HepG2 (cell line): ENCODE results near the gene MYL12B. TPM values are rescaled to one million over a fixed set of nuclear protein-coding genes. Genes with fewer than 3 reads are reported as not detected.

ENCODE experiments used
- AFF4 ChIP-seq: sonication (generic); formaldehyde crosslinking; IDR thresholded peaks from 2 replicates; pipeline ENCODE4 v1.4.0; 2020; ENCODE audit warnings: missing genetic modification reagents
- ELF3 ChIP-seq: IDR thresholded peaks from 2 replicates; pipeline ENCODE4 v1.6.1; 2016; ENCODE audit warnings: missing genetic modification reagents, missing compliant biosample characterization
- FOXA3 ChIP-seq: IDR thresholded peaks from 2 replicates; pipeline ENCODE4 v1.6.1; 2016; ENCODE audit warnings: missing genetic modification reagents, missing compliant biosample characterization
- POLR2A ChIP-seq, 2 experiments: IDR thresholded peaks; 2 replicates each; pipeline ENCODE4 v1.6.1; 2011; ENCODE audit warnings: low read depth in 2 of 2, low read length in 2 of 2, mild to moderate bottlenecking in 1 of 2, moderate library complexity in 1 of 2; ENCODE audit not compliant: insufficient read depth in 1 of 2
- RAD21 ChIP-seq: fragments of 450-650 bp; formaldehyde crosslinking; IDR thresholded peaks from 2 replicates; pipeline ENCODE4 v1.5.0; 2020; ENCODE audit warnings: mild to moderate bottlenecking
- REST ChIP-seq, 2 experiments: IDR thresholded peaks; 2 replicates each; pipeline ENCODE4 v1.6.1; 2011 to 2012; ENCODE audit warnings: low read length in 2 of 2, borderline replicate concordance in 1 of 2, low read depth in 1 of 2, mild to moderate bottlenecking in 1 of 2, moderate library complexity in 1 of 2
- RFXAP ChIP-seq: sonication (generic); formaldehyde crosslinking; IDR thresholded peaks from 2 replicates; pipeline ENCODE4 v1.4.0; 2020; ENCODE audit warnings: missing genetic modification reagents, borderline replicate concordance
- RXRB ChIP-seq: IDR thresholded peaks from 2 replicates; pipeline ENCODE4 v1.6.1; 2016; ENCODE audit warnings: borderline replicate concordance, missing genetic modification reagents, missing compliant biosample characterization
- SOX13 ChIP-seq, 3 experiments: fragments of 450-650 bp in 1 of 3; sonication (generic) in 1 of 3; formaldehyde crosslinking in 1 of 3; IDR thresholded peaks in 2 of 3; conservative IDR thresholded peaks in 1 of 3; 2 replicates each; pipeline versions ENCODE4 v1.5.0 to v1.6.1; 2016 to 2020; ENCODE audit warnings: antibody characterized with exemption in 1 of 3, mild to moderate bottlenecking in 1 of 3, missing compliant biosample characterization in 1 of 3, missing genetic modification reagents in 1 of 3, moderate library complexity in 1 of 3
- SP5 ChIP-seq: IDR thresholded peaks from 2 replicates; pipeline ENCODE4 v1.6.1; 2016; ENCODE audit warnings: low read depth, borderline replicate concordance
- TEAD2 ChIP-seq: sonication (generic); formaldehyde crosslinking; IDR thresholded peaks from 2 replicates; pipeline ENCODE4 v1.9.0; 2021; ENCODE audit warnings: missing genetic modification reagents
- ZNF782 ChIP-seq: sonication (generic); formaldehyde crosslinking; IDR thresholded peaks from 2 replicates; pipeline ENCODE4 v1.4.0; 2020; ENCODE audit warnings: missing genetic modification reagents, mild to moderate bottlenecking, borderline replicate concordance
- polyA plus RNA-seq, 8 experiments: library from polyadenylated mRNA; depleted of rRNA in 3 of 8; stranded (reverse) in 7 of 8; unstranded in 1 of 8; fragments of >200 nt; fragmentation: Illumina TruSeq in 4 of 8; extraction: Trizol in 4 of 8; gene quantifications; 2 replicates each; pipeline versions ENCODE4 v1.2.1 to v1.2.3, GENCODE V29; 2011 to 2016; ENCODE audit warnings: low read depth in 4 of 8, missing spikeins in 1 of 8, mixed read lengths in 1 of 8; ENCODE audit not compliant: insufficient read depth in 1 of 8
- total RNA-seq, 5 experiments: library from RNA; depleted of rRNA; stranded (reverse); fragments of >200 nt; fragmentation: Illumina TruSeq; extraction: Trizol; gene quantifications; 2 replicates each; pipeline ENCODE4 v1.2.3, GENCODE V29; 2016; ENCODE audit warnings: low read depth in 1 of 5
- TF ChIP-seq, protein P1 (sequence below): sonication (generic); formaldehyde crosslinking; IDR thresholded peaks from 2 replicates; pipeline ENCODE4 v1.4.0; 2020; ENCODE audit warnings: missing genetic modification reagents
- TF ChIP-seq, protein P2 (sequence below): IDR thresholded peaks from 2 replicates; pipeline ENCODE4 v1.6.1; 2016; ENCODE audit warnings: control low read depth
- TF ChIP-seq, protein P3 (sequence below): sonication (generic); IDR thresholded peaks from 2 replicates; pipeline ENCODE4 v1.6.1; 2016; ENCODE audit warnings: low read depth, borderline replicate concordance
- TF ChIP-seq, protein P4 (sequence below): sonication (generic); formaldehyde crosslinking; IDR thresholded peaks from 2 replicates; pipeline ENCODE4 v1.4.0; 2020; ENCODE audit warnings: mild to moderate bottlenecking, missing genetic modification reagents

MYL12B gene
- total and polyA plus RNA-seq, 2 of the 13 experiments (the other 11 are each of a cell fraction or from before 2014, with no cell fraction given), result 265 to 340 TPM

GRCh38 chr18:3248658-3249359, 13.1 kb upstream of the MYL12B start (continued):
- TF ChIP-seq, protein P1, sequence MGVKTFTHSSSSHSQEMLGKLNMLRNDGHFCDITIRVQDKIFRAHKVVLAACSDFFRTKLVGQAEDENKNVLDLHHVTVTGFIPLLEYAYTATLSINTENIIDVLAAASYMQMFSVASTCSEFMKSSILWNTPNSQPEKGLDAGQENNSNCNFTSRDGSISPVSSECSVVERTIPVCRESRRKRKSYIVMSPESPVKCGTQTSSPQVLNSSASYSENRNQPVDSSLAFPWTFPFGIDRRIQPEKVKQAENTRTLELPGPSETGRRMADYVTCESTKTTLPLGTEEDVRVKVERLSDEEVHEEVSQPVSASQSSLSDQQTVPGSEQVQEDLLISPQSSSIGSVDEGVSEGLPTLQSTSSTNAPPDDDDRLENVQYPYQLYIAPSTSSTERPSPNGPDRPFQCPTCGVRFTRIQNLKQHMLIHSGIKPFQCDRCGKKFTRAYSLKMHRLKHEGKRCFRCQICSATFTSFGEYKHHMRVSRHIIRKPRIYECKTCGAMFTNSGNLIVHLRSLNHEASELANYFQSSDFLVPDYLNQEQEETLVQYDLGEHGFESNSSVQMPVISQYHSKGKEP (CRISPR knock-in tag), result no peak
- TF ChIP-seq SOX13 (IDR thresholded peaks at IDR 0.05) (no peak), SOX13 (CRISPR knock-in tag; conservative IDR thresholded peaks at IDR 0.05 in 1 of 2, IDR thresholded peaks at IDR 0.05 in 1 of 2) (peak in 1 of 2 experiments; percentile 52; a peak in 1 of 4 replicates), SP5 (CRISPR knock-in tag) (no peak), POLR2A (IDR thresholded peaks at IDR 0.05; ENCODE audit: insufficient read depth in 1 of 2, low read depth in 2 of 2, low read length in 2 of 2) (peak in 1 of 2 experiments; percentile 50; a peak in 1 of 4 replicates), RFXAP (no peak), ELF3 (CRISPR knock-in tag) (0 out of 2 replicates have a peak, but pooled peaks have one; percentile 37), REST (IDR thresholded peaks at IDR 0.05; ENCODE audit: borderline replicate concordance in 1 of 2, low read depth in 1 of 2, low read length in 2 of 2) (0 out of 4 replicates have a peak, but pooled peaks of 1 of the 2 experiments have one; percentile 10), TEAD2 (CRISPR knock-in tag) (no peak), FOXA3 (peak; percentile 44), ZNF782 (no peak), AFF4 (CRISPR knock-in tag) (peak; percentile 35; the same call in 1 of the 2 replicates), RXRB (peak; percentile 13; the same call in 1 of the 2 replicates), RAD21 (CRISPR knock-in tag) (no peak)
- TF ChIP-seq, protein P2, sequence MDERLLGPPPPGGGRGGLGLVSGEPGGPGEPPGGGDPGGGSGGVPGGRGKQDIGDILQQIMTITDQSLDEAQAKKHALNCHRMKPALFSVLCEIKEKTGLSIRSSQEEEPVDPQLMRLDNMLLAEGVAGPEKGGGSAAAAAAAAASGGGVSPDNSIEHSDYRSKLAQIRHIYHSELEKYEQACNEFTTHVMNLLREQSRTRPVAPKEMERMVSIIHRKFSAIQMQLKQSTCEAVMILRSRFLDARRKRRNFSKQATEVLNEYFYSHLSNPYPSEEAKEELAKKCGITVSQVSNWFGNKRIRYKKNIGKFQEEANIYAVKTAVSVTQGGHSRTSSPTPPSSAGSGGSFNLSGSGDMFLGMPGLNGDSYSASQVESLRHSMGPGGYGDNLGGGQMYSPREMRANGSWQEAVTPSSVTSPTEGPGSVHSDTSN, result no peak
- TF ChIP-seq, protein P3, sequence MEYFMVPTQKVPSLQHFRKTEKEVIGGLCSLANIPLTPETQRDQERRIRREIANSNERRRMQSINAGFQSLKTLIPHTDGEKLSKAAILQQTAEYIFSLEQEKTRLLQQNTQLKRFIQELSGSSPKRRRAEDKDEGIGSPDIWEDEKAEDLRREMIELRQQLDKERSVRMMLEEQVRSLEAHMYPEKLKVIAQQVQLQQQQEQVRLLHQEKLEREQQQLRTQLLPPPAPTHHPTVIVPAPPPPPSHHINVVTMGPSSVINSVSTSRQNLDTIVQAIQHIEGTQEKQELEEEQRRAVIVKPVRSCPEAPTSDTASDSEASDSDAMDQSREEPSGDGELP, result no peak
- TF ChIP-seq, protein P4, sequence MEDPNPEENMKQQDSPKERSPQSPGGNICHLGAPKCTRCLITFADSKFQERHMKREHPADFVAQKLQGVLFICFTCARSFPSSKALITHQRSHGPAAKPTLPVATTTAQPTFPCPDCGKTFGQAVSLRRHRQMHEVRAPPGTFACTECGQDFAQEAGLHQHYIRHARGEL (CRISPR knock-in tag), result no peak
